Measurements from ENCODE around the gene LRRC75A.

The LRRC75A gene

GRCh38 chr17:16521070-16521727 lies 29.2 kb upstream of the LRRC75A start:
- TF ChIP-seq CTCF (IDR thresholded peaks at IDR 0.05; ENCODE audit: low read depth, low read length) (peak; percentile 93), MYC (IDR thresholded peaks at IDR 0.05; ENCODE audit: low read depth, low read length) (no peak), MAX (IDR thresholded peaks at IDR 0.05; ENCODE audit: low read depth, low read length) (0 out of 2 replicates have a peak, but pooled peaks have one; percentile 15)
- peak; percentile 92 for DNase-seq (ENCODE audit: low read depth)
- no peak overlapping the region for H3K4me3 ChIP-seq (ENCODE audit: low read depth, low read length)

GRCh38 chr17:16519021-16519420 lies 27.0 kb upstream of the LRRC75A start:
- TF ChIP-seq CTCF (IDR thresholded peaks at IDR 0.05; ENCODE audit: low read depth, low read length): no peak
- DNase-seq (ENCODE audit: low read depth): no peak

GRCh38 chr17:16517477-16517876 lies 25.5 kb upstream of the LRRC75A start:
- TF ChIP-seq POLR2A (IDR thresholded peaks at IDR 0.05; ENCODE audit: extremely low read depth, insufficient read length) (no peak), CTCF (IDR thresholded peaks at IDR 0.05; ENCODE audit: low read depth, low read length) (no peak), MAX (IDR thresholded peaks at IDR 0.05; ENCODE audit: low read depth, low read length) (no peak), MYC (IDR thresholded peaks at IDR 0.05; ENCODE audit: low read depth, low read length) (no peak)
- H3K4me3 ChIP-seq (ENCODE audit: low read depth, low read length): no peak overlapping the region
- no peak for DNase-seq (ENCODE audit: low read depth)

More at GRCh38 chr17:16519021-16519420, 27.0 kb upstream of the LRRC75A start:
- H3K4me3 ChIP-seq (ENCODE audit: low read depth, low read length): no peak overlapping the region

GRCh38 chr17:16516594-16517051 lies 24.6 kb upstream of the LRRC75A start:
- DNase-seq (ENCODE audit: low read depth): peak; percentile 90
- no peak for TF ChIP-seq MAX (IDR thresholded peaks at IDR 0.05; ENCODE audit: low read depth, low read length)
- TF ChIP-seq MYC (IDR thresholded peaks at IDR 0.05; ENCODE audit: low read depth, low read length): no peak; the same call in 1 of the 2 replicates
- TF ChIP-seq POLR2A (IDR thresholded peaks at IDR 0.05; ENCODE audit: extremely low read depth, insufficient read length): no peak
- TF ChIP-seq CTCF (IDR thresholded peaks at IDR 0.05; ENCODE audit: low read depth, low read length): no peak
- H3K4me3 ChIP-seq (ENCODE audit: low read depth, low read length): peak overlapping the region; percentile 36

- no peak overlapping the region for H3K4me3 ChIP-seq (ENCODE audit: low read depth, low read length)
- no peak for TF ChIP-seq POLR2A (IDR thresholded peaks at IDR 0.05; ENCODE audit: extremely low read depth, insufficient read length)
- no peak for TF ChIP-seq MYC (IDR thresholded peaks at IDR 0.05; ENCODE audit: low read depth, low read length)
- no peak for TF ChIP-seq CTCF (IDR thresholded peaks at IDR 0.05; ENCODE audit: low read depth, low read length)
- TF ChIP-seq MAX (IDR thresholded peaks at IDR 0.05; ENCODE audit: low read depth, low read length): no peak
- DNase-seq (ENCODE audit: low read depth): no peak
Measured at GRCh38 chr17:16515933-16516332, 23.9 kb upstream of the LRRC75A start.

GRCh38 chr17:16513873-16514272 lies 21.9 kb upstream of the LRRC75A start:
- TF ChIP-seq CTCF (IDR thresholded peaks at IDR 0.05; ENCODE audit: low read depth, low read length): no peak
- no peak for TF ChIP-seq MAX (IDR thresholded peaks at IDR 0.05; ENCODE audit: low read depth, low read length)
- TF ChIP-seq POLR2A (IDR thresholded peaks at IDR 0.05; ENCODE audit: extremely low read depth, insufficient read length): no peak
- TF ChIP-seq MYC (IDR thresholded peaks at IDR 0.05; ENCODE audit: low read depth, low read length): peak; percentile 20; the same call in 1 of the 2 replicates
- DNase-seq (ENCODE audit: low read depth): peak; percentile 69
- no peak overlapping the region for H3K4me3 ChIP-seq (ENCODE audit: low read depth, low read length)
